GM19193 (cell line): ENCODE results near the gene IGF2BP3.

Experiments used
- POLR2A ChIP-seq: IDR thresholded peaks from 4 replicates; pipeline ENCODE4 v1.6.1; 2011; ENCODE audit not compliant: insufficient read depth, insufficient read length; ENCODE audit errors: extremely low read depth

IGF2BP3 gene

DNA sequence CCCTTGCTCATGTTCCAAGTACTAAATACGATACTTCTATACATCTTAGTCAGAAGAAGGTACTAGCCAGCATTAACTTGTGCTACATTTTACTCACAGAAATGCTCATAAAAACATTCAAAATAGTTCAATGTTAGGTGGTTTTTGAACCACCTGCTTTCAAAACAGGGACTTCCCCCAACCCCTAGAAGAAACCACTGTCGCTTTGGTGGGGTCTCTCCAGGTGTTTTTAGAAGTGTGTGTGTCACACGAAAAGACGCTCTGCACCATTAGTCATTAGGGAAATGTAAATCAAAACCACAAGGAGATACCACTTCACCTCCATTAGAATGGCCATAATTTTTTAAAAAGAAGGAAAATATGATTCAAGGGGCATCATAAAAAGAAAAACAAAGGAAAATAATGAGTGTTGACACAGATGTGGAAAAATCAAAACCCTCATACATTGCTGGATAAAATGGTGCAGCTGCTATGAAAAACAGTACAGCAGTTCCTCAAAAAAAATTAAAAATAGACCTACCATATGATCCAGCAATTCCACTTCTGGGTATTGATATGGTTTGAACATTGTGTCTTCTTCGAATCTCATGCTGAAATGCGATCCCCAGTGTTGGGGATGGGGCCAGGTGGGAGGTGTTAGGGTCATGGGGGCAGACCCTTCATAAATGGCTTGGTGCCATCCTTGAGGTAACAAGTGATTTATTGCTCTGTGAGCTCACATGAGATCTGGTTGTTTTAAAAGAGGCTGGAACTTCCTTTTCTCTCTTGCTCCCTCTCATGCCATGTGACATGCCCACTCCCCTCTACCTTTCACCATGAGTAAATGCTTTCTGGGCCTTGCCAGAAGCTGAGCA lies 96.9 kb downstream of the IGF2BP3 start:
- TF ChIP-seq POLR2A, result no peak

DNA sequence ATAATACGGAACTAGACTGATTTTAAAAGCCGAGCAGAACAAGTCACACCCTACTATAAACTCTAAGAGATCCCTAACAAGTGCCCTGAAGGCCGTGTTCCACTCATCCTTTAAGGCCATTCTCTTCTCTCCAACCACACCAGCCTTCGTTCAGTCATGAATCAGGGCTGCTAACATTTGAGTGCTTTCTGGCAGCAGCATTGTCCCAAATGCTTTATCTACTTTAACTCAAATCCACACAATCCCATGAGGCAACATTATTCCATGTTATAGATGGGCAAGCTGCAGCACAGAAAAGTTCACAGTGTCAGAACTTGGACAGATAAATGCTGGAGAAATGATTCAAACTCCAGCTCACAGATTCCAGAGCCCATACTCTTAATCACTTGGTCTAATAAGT lies 97.7 kb downstream of the IGF2BP3 start:
- no peak for TF ChIP-seq POLR2A

DNA sequence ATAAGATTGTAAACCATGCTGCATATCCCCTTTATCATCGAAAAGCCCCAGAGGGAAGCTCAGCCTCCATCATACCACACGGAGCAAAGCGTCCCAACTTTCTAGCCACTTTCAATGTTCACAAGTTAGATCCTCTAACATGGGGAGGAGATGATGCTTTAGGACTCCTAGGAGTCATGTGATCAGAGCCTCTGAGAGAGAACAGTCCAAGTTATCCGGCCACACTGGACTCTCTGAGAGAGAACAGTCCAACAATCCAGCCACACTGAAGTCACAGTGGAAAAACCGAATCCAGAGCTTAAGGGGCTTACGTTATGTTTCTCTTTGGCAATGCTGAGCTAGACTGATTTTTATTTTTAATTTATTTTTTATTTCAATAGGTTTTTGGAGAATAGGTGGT lies 98.6 kb downstream of the IGF2BP3 start:
- TF ChIP-seq POLR2A, result no peak

DNA sequence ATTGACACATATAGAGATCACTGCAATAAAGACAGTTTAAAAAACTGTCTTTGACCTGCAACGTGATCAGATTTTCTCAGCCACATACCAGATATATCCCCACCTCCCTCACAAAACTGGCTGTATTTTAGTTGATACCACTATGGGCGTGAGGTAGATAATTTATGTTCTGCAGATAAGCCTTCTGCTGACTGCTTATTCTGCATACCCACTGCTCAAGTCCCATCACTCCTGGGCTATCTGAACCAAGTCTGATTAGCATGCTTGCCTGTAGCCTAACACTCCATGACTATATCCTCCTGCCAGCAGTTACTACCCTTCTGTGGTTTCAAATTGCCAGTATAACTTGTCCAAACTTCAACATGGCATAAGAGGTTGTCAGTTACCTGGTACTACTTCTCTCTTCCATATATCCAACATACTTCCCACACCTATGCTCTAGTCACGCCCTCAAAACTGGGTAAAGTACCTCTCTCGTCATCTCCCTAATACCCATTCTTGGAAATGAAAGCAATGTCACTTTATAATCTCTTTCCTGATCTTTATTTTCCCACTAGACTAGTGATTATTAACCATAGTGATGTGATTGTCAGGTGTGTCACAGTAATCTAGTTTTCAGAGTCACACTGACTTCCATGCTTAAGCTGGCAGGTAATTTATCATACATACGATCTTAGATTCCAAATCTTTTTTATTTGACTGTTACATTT lies 100.4 kb downstream of the IGF2BP3 start:
- no peak for TF ChIP-seq POLR2A

DNA sequence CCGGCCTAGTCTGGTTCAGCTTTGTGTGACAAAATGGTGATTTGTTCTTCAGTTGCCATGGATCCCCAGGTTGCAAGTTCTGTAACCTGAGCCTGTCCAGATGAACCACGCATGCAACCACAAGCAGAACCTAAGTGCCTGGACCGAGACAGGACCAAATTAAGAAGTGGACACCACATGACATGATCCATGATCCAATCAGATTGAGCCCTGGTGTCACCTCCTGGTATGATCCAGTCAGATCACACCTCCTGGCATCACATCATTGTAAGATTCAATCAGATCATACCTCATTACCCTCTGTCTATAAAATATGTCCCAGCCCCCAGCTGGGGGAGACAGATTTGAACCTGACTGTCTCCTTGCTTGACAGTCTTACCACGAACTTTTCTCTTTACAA lies 101.2 kb downstream of the IGF2BP3 start:
- no peak for TF ChIP-seq POLR2A

DNA sequence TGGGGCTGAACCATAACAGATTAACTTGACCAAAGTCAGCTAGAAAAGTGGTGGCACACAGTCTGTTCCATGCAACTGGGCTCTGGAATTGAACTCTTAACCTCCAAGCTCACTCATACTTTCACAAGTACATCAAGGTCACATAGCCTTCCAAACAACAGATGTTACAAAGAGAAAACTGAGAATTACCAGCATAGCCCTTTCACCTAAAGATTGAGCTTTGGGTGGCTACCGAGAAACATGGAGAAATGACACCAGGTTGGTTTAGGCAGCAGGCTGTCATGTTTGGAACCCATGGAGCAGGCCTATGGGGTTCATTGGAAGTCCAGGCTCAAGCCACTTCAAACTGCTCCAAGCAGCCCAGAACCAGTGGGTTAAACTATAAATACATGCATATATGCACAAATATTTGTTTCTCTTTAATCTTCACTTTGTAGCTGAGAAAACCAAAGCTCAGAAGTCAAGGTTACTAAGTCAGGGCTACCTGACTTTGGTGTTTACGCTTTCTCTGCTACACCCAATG lies 112.1 kb downstream of the IGF2BP3 start:
- TF ChIP-seq POLR2A, result no peak

DNA sequence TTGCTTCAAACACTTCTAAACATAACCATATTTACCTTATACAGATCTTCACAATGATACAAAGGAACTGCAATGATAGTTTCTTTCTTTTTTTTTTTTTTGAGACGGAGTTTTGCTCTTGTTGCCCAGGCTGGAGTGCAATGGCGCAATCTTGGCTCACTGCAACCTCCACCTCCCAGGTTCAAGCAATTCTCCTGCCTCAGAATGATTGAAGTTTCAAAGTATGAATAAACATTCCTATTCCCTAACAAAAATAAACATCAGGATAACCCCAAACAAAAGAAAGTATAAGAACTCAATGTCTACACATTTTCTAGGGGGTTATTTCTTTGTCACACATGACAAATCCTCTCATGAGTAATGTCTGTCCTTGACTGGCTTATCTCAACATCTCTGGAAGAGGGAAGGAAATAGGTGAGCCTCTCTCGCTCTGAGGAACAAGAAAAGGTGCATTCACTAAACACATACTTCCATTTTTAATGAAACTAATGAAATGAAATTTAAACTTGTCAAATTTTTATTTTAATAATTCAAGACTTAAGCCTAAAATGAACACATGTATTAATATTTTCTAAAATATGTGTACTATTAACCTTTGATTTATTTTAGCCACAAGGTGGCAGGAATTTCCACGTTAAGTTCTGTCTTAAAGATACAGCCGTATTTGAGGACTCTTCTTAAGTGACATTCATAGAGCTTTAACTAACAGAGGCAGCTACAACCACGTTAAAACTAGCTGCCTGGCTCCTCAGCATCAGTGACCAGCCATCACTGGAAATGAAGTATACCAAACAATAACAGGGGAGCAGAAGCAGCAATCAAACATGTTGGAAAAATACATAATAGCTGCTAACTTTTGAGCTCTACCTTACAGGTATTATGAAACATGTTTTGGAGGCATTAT lies 112.8 kb downstream of the IGF2BP3 start:
- no peak for TF ChIP-seq POLR2A

DNA sequence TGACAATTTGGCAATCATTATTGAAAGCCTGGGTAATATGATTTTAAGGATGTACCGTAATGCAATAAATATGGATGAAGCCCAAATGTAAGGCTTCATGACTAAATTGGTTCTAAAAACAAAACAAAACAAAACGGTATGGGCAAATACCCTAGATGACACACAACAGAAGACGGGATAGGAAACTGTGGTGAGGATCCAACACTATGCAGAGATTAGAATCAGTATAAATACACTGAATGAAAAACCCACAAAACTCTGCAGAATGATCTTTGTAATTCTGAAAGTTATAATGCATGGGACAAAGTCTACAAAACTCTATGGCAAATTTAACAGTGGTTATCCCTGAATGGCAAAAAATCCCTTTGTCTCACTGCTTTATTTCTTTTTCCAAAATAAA lies 113.6 kb downstream of the IGF2BP3 start:
- TF ChIP-seq POLR2A, result no peak

DNA sequence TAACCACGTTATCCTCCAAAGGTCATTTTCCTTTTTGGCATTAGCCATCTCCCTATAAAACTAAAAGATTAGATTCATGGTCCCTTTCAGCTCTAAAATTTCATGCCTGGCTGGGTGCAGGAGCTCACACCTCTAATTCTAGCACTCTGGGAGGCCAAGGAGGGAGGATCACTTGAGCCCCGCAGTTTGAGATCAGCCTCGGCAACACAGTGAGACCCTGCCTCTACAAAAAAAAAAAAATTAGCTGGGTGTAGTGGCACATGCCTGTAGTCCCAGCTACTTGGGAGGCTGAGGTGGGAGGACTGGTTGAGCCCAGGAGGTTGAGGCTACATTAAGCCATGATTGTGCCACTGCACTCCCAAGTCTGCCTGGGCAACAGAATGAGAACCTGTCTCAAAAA lies 114.1 kb downstream of the IGF2BP3 start:
- no peak for TF ChIP-seq POLR2A

DNA sequence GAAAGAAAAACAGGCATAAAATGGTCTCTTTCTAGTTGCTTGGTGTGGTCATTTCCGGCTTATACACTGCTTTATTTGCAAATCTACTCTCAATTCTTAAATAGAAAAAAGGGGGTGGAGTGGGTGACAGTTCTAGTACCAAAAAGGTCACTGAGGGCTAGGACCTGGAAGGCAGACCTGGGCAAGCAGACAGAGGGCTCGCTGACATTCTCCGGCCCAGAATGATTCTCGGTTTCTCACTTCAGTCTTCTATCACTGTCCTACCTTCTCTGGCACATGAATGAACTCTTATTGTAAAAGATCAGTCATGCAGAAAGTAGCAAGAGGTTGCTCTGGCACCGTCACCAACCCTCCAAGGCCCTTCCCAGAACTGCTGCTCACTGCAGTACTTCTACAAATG lies 117.1 kb downstream of the IGF2BP3 start:
- no peak for TF ChIP-seq POLR2A

DNA sequence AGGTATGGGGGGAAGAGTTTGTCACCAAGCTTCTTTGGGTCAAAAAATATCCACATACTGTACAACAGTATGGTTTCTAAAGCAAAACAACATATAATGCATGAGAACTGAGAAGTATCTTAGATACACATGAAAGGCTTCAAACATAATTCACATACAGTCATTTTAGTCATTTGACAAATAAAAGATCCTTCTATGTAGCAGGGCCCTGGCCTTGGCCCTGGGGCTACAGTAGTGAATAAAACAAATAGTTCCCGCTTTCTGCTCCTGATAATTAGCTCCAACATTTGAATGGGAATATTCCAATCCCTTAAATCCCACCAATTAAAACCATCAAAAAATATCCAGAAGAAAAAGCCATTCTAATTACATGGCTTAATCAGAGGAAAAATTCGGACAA lies 119.8 kb downstream of the IGF2BP3 start:
- TF ChIP-seq POLR2A, result no peak

DNA sequence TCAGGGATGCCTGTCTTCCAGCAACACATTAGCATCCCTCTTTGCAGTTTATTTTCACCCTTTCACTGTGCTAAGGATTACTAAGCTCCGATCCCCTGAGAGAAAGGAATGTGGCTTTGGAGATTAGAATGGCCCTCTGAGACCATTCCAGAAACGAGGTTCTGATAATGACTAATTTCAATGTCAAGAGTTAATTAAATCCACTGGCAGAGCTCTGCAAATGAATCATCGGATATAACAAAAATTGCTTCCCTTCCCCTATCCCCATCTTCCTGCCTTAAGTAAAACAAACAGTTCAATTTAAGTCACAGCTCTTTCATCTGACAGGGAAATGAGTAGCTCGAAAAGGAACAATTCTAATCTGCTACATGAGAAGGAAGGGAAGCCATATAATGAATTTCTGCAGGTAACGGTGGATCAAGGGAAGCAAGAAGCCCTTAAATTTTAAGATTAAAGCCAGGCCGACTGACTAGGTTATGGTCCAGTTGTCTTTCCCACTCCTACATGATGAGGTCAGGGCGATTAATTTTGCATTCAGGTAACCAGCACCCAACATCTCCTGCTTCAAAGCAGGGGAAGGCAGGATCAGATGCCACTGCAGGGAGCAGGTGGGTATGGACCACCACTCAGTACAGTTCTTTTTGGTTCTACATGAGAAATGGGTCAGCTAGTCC lies 120.7 kb downstream of the IGF2BP3 start:
- TF ChIP-seq POLR2A, result no peak

DNA sequence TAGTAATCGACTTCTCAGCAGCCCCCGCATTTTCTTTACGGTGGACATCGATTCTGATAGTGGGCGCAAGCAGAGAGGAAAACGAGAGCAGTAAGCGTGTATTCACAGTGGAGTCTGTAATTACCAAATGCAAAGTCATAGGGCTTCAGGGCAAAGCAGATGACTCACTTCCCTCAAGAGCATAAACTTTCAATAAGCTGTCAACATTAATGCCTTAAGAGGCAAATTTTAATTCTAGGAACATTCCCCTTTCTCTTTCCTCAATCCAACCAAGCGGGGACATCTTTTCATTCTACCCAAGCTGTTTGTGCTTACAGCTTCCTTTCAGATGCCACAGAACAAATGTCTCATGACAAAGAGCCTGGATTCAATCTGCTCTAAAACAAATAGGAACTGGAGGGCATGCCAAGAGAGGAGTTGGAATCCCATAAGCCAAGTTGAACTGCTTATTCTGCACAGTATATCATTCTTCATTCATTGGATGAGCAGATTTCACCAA lies 122.6 kb downstream of the IGF2BP3 start:
- TF ChIP-seq POLR2A, result no peak

DNA sequence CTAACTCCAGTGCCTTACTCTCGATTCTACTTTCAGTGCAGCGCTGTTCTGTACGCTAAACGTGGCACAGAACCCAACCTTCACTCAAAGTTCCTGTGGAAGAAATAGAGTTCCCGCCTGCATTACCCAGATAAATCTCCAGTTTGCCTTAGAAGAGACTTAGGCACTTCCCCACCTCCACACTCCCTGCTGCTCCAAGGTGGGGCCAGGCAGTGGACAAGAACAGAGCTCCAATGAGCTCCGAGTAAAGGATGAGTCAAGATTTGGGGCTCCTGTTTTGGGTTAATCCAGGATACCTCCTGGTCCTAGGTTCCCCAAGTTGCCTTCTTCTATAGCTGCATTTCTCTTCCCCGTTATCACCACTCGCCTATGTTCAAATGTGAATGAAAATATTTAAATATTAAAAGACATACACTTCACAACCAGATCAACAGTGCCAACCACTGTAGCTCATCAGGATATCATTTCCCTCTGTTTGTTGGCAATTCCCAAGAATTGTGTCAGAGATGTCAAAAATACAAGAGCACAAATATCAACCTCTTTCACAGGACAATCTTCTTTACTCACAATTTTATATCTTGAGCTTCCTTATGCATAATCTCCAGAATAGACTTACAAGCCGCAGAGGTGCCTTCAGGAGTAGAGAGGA lies 123.1 kb downstream of the IGF2BP3 start:
- no peak for TF ChIP-seq POLR2A
